ENCODE data around the gene LUZP1.

LUZP1 gene

DNA sequence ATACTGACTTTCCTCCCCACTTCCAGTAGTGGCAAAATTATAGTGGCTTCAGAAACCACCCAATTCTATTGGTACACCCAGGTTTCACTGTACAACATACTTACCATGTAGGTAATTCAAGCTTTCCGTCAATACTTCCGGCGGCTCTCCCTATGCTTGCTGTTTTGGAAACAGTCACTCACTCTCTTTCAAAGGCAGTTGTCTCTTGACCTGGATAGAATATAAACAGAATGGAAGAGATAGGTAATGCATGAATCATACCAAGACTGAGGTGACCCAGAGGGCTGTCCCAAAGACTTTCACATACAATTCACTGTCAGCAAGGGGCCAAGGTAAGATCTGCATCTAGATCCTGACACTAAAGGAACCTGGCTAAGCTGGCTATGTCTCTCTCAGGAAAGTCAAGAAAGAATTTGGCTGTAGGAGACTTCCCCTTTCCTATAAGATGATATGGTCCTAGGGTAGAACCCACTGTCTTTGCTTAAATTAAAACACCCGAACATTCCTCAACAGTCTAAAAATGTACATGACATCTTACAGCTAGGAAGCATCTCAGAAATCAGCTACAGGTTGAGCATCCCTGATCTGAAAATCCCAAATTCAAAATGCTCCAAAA, 59.6 kb downstream of the LUZP1 start:
- peaks cover 39% of the 10 kb centered on the region for H3K36me3 Mint-ChIP-seq (ENCODE audit: low read depth)
- H3K27me3 Mint-ChIP-seq, result no peaks in the 10 kb centered on the region
- intact Hi-C loops (cut with micrococcal nuclease), result no loop called here
- no peak overlapping the region for H3K27ac Mint-ChIP-seq
- no peaks in the 10 kb centered on the region for H3K9me3 Mint-ChIP-seq
- no peak overlapping the region for H3K4me3 Mint-ChIP-seq
- peaks cover 25% of the 10 kb centered on the region for H3K4me1 Mint-ChIP-seq (ENCODE audit: low read depth)

DNA sequence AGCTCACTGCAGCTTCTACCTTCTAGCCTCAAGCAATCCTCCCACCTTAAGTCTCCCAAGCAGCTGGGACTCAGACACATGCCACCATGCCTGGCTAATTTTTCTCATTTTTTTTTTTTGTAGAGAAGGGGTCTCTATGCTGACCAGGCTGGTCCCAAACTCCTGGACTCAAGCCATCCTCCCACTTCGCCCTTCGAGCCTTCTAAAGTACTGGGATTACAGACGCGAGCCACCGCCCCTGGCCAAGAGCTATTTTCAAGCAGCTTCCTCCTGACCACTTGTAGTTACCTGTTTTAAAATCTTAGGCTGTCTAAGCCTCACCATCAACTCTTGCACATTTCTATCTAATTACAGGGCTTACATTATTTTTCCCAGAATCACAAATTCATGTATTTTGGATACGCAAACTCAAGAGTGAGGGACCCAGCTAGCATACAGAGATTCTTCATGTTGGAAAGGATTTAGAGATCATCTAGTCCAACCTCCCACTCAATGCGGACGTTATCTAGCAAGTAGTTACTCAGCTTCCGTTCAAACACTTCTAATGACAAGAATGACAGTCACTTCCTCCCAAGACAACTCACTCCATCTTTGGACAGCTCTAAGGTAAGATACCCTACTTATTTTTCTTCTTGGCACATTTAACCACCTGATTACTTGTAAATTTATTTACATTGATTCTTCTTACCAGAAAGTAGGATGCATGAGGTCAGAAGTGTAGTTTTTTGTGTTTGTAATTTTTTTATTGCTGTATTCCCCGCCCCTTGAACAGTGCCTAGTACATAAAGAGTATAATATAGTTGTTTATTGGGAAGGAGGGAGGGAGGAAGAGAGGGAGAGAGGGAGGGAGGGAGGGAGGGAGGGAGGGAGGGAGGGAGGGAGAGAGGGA, 65.4 kb downstream of the LUZP1 start:
- Mint-ChIP-seq H3K27me3 (no peaks in the 10 kb centered on the region), H3K36me3 (ENCODE audit: low read depth) (peaks cover 29% of the 10 kb centered on the region), H3K9me3 (no peaks in the 10 kb centered on the region), H3K4me3 (no peak overlapping the region), H3K4me1 (ENCODE audit: low read depth) (peaks cover 41% of the 10 kb centered on the region), H3K27ac (peak overlapping the region; percentile 71)
- intact Hi-C loops (cut with micrococcal nuclease), result loop anchor here (5.0 kb wide), 1 partner anchor 179 kb away; no protein-coding TSS in a partner anchor

DNA sequence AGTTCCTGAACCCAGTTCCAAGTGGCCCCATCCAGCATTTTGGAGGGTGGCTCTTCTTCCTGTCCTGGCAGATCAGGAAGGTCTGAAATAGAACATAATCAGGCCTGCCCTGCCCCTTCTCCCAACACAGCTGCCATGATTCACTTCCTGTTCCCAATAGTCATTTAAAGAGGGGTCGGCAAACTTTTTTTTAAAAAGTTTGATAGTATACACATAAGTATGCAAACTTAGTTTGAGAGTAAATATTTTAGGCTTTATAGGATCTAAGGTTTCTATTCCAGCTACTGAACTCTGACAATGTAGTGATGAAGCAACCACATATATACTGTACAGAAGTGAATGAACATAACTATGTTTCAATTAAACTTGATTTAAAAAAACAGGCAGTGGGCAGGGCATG, 66.4 kb downstream of the LUZP1 start:
- peaks cover 43% of the 10 kb centered on the region for H3K4me1 Mint-ChIP-seq (ENCODE audit: low read depth)

DNA sequence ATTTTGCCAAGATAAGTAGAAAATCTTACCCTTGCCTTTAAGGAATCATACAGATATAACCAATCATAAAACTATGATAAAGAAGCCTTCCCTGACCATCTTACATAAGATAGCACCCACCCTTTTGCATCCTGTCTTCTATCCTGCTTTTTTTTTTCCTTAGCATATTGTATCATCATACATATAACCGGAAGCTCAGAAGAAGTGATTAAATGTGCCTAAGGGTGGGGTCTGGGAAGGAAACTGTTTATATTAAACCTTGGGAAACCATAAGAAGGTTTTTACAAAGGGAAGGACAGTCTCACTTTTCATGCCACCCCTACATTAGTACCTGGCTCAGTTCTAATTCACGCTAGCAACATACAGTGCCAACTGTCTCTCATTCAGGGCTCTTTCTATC, 66.8 kb downstream of the LUZP1 start:
- intact Hi-C loops (cut with micrococcal nuclease), result loop anchor here (5.0 kb wide), 1 partner anchor 180 kb away; no protein-coding TSS in a partner anchor
- no peaks in the 10 kb centered on the region for H3K27me3 Mint-ChIP-seq
- H3K36me3 Mint-ChIP-seq (ENCODE audit: low read depth), result peaks cover 15% of the 10 kb centered on the region
- H3K9me3 Mint-ChIP-seq, result no peaks in the 10 kb centered on the region
- peaks cover 43% of the 10 kb centered on the region for H3K4me1 Mint-ChIP-seq (ENCODE audit: low read depth)
- H3K4me3 Mint-ChIP-seq, result no peak overlapping the region
- no peak overlapping the region for H3K27ac Mint-ChIP-seq

More for the DNA sequence above, 66.4 kb downstream of the LUZP1 start:
- H3K4me3 Mint-ChIP-seq, result no peak overlapping the region
- H3K27ac Mint-ChIP-seq, result no peak overlapping the region
- no peaks in the 10 kb centered on the region for H3K9me3 Mint-ChIP-seq
- no peaks in the 10 kb centered on the region for H3K27me3 Mint-ChIP-seq
- peaks cover 19% of the 10 kb centered on the region for H3K36me3 Mint-ChIP-seq (ENCODE audit: low read depth)
- intact Hi-C loops (cut with micrococcal nuclease), result loop anchor here (5.0 kb wide), 1 partner anchor 180 kb away; no protein-coding TSS in a partner anchor

DNA sequence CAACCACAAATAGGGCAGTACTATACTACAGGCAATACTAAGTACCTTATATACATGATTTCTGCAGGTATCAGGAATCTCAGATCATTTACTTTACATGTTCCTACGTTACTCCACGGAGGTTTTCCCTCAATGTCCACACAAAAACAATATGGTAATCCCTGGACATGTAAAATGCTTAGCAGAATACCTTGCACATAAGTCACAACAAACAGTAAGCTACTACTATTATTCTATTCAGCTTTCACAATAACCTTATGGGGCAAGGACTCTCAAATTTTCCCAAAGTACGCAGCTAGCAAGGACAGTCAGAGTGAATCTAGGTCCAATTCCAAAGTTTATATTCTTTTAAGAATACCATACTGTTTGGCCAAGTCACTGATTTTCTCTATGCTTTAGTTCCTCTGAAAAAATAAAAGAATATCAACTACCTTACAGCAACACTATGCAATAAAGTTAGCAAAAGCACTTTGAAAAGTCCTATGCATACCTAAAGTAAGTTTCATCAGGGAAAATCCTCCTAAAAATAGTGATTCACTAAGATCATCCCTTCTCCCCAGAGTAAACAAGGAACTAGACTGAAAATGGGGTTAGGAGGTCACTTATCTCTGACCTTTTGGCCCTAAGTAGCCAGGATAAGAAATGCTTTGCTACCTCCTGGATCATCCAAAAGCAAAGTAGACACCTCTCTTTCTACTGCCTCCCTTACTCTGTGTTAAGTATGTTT, 67.4 kb downstream of the LUZP1 start:
- intact Hi-C loops (cut with micrococcal nuclease), result loop anchor here (5.0 kb wide), 1 partner anchor 181 kb away; no protein-coding TSS in a partner anchor
- no peak overlapping the region for H3K27ac Mint-ChIP-seq
- H3K9me3 Mint-ChIP-seq, result no peaks in the 10 kb centered on the region
- peaks cover 10% of the 10 kb centered on the region for H3K36me3 Mint-ChIP-seq (ENCODE audit: low read depth)
- no peak overlapping the region for H3K4me3 Mint-ChIP-seq
- peaks cover 43% of the 10 kb centered on the region for H3K4me1 Mint-ChIP-seq (ENCODE audit: low read depth)
- H3K27me3 Mint-ChIP-seq, result no peaks in the 10 kb centered on the region

DNA sequence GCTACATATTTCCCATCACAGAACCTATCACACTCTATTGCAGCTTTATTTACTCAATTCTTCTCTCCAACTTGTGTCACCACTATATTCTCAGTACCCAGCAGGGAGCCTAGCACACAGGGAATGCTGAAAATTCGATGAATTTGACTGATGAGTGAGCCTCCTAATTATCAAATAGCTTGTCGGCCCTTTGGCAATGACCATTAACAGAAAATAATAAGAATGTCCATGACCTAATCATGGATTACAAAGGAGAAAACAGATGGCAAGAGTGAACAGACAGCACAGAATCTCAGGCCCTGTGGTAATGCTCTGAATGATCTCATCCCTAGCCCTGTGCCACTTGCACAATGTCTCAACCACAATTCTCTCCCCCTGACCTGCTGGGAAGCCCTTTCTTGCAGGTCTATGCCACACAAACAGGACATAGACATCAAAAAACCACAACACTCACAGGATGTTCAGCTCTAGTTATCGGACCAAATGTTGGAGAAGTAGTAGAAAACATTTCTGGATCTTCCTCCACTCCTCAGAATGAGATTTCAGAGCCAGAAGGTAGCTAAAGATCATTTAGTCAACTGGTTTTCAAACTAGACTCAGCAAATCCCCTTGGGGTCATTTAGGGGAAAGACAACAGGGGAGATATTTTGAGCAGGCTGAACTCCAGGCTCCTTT, 68.4 kb downstream of the LUZP1 start:
- Mint-ChIP-seq H3K27ac (no peak overlapping the region), H3K9me3 (no peaks in the 10 kb centered on the region), H3K4me3 (no peak overlapping the region), H3K27me3 (no peaks in the 10 kb centered on the region), H3K4me1 (ENCODE audit: low read depth) (peaks cover 43% of the 10 kb centered on the region), H3K36me3 (ENCODE audit: low read depth) (peaks cover 12% of the 10 kb centered on the region)
- intact Hi-C loops (cut with micrococcal nuclease), result loop anchor here (5.0 kb wide), 1 partner anchor 182 kb away; no protein-coding TSS in a partner anchor

DNA sequence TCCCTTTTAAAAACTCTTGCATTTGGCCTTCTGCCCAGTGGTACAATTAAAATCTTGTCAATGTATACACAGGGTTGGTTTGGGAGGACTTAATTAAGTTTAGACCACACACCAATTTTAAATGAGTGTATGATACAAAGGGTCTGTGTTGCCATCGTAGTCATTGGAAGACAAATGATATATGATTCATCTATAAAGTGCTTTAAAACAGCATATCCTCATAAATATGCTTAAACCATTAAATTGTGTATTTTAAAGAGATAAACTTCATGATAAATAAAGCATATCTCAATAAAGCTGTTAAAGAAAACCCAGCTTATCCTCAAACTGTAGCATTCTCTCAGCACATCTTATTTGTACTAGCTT, 69.5 kb downstream of the LUZP1 start:
- no peak overlapping the region for H3K4me3 Mint-ChIP-seq
- H3K36me3 Mint-ChIP-seq (ENCODE audit: low read depth), result peaks cover 7% of the 10 kb centered on the region
- no peaks in the 10 kb centered on the region for H3K9me3 Mint-ChIP-seq
- peaks cover 43% of the 10 kb centered on the region for H3K4me1 Mint-ChIP-seq (ENCODE audit: low read depth)
- intact Hi-C loops (cut with micrococcal nuclease), result loop anchor here (5.0 kb wide), 1 partner anchor 173 kb away; no protein-coding TSS in a partner anchor
- H3K27me3 Mint-ChIP-seq, result no peaks in the 10 kb centered on the region
- H3K27ac Mint-ChIP-seq, result no peak overlapping the region

DNA sequence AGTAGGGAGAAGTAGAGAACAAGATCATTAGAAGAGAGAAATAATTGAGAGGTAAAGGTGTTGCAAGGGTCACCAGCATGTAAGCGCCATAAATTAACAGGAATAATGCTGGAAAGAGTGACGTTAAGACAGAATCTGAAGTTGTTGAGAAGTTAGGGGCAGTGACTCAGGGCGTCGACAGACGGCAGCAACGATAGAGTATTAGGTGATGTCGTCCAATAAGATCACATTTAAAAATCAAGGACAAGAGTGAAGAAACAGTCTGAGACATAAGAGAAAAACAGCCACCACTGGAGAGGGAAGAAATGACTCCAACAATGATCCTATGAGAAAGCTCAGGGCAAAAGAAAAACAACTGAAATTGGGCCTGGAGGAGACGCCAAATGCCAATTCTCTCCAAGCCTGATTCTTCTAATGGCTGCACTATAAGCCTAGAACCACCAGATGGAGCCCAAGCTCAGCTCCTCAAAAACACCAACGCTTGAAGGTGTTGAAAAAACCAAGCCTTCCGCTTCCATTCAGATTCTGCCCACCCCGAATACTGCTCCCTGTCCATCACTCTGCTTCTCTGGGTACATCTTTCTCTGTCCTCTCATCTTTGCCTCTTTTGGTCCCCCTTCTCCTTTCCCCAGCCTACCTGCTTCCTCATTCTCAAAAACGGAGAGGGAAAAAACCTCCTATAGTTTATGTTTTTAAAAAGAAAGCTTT, 70.0 kb downstream of the LUZP1 start:
- Mint-ChIP-seq H3K4me1 (ENCODE audit: low read depth) (peaks cover 42% of the 10 kb centered on the region), H3K27me3 (no peaks in the 10 kb centered on the region), H3K36me3 (ENCODE audit: low read depth) (peaks cover 13% of the 10 kb centered on the region), H3K9me3 (no peaks in the 10 kb centered on the region), H3K27ac (no peak overlapping the region), H3K4me3 (no peak overlapping the region)
- intact Hi-C loops (cut with micrococcal nuclease), result loop anchor here (1.0 to 5.0 kb wide), 3 partner anchors 86 to 174 kb away; no protein-coding TSS in a partner anchor

DNA sequence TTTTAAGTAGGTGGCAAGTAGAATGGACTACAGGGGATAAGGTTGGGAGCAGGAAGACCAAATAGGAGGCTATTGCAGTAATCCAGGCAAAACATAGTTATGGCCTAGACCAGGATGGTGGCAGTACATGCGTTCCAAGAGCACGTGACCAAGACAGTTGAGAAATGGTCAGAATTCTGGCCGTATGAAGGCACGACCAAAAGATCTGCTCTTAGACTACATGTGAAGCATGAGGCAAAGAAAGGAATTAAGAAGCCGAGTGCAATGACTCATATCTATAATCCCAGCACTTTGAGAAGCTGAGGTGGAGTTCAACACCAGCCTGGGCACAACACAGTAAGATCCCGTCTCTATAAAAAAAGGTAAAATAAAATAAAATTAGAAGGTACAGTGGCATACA, 71.3 kb downstream of the LUZP1 start:
- Mint-ChIP-seq H3K4me3 (no peak overlapping the region), H3K4me1 (ENCODE audit: low read depth) (peaks cover 30% of the 10 kb centered on the region), H3K9me3 (no peaks in the 10 kb centered on the region), H3K27ac (no peak overlapping the region), H3K27me3 (no peaks in the 10 kb centered on the region), H3K36me3 (ENCODE audit: low read depth) (peaks cover 26% of the 10 kb centered on the region)
- intact Hi-C loops (cut with micrococcal nuclease), result loop anchor here (5.0 kb wide), 1 partner anchor 175 kb away; no protein-coding TSS in a partner anchor

DNA sequence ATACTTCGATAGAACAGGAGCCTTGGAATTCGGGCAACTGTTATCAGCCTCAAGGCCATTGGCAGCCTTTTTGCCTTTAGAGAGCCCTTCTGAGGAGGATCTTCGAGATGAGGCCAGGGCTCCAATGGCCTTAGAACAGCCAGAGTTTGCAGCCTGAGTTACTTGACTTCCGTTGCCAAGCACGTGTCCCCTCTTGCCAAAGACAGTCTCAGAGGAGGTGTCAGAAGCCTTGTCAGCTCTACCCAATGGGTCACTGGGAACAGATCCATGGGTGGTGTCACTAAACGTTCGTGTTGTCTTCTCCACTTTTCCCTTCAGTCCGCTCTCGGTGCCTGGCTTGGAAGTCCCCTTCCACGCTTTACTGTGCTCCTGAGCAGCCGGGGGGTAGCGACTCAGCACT, 76.2 kb downstream of the LUZP1 start:
- peaks cover 74% of the 10 kb centered on the region for H3K36me3 Mint-ChIP-seq (ENCODE audit: low read depth)
- H3K4me3 Mint-ChIP-seq, result no peak overlapping the region
- H3K4me1 Mint-ChIP-seq (ENCODE audit: low read depth), result no peaks in the 10 kb centered on the region
- intact Hi-C loops (cut with micrococcal nuclease), result no loop called here
- no peak overlapping the region for H3K27ac Mint-ChIP-seq
- H3K9me3 Mint-ChIP-seq, result no peaks in the 10 kb centered on the region
- no peaks in the 10 kb centered on the region for H3K27me3 Mint-ChIP-seq

DNA sequence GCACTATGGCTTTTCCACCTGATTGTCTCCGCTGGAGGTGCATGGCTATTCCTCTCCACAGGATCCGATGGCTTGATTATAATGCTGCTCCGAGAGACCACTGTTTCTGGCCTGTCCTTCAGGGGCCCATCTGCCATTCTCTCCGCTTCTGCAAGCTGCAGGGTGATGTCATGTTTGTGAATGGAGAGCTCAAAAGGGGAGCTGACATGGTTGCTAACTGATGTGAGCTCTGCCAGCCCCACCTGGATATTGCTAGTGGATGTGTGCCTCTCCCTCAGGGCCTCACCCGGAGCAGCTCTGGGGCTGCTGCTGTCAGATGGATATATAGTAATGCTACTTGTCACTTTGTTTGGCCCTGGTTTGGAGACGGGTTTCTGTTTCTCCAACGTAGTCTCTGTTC, 77.1 kb downstream of the LUZP1 start:
- Mint-ChIP-seq H3K4me1 (ENCODE audit: low read depth) (no peaks in the 10 kb centered on the region), H3K27ac (no peak overlapping the region), H3K27me3 (no peaks in the 10 kb centered on the region), H3K36me3 (ENCODE audit: low read depth) (peaks cover 83% of the 10 kb centered on the region), H3K9me3 (no peaks in the 10 kb centered on the region), H3K4me3 (no peak overlapping the region)
- intact Hi-C loops (cut with micrococcal nuclease), result no loop called here

DNA sequence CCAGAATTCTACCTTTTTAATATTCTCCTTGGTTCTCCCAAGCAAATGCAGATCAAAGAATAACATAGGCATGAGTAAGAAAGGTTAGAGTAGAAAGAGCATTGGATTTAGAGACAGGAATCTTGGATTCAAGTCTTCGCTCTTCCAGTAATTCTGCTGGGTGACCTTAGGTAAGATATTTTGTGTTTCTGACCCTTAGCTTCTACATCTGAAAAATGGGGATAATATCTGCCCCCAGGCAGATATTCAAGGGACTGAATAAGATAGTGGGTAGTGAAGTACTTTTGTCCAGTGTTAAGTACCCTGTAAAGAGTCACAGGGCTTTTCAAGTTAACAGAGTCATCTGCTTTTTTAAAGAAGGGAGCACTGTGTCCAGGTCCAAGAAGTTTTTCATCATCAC, 78.6 kb downstream of the LUZP1 start:
- intact Hi-C loops (cut with micrococcal nuclease), result no loop called here
- Mint-ChIP-seq H3K36me3 (ENCODE audit: low read depth) (peaks cover 91% of the 10 kb centered on the region), H3K27ac (no peak overlapping the region), H3K9me3 (no peaks in the 10 kb centered on the region), H3K4me3 (no peak overlapping the region), H3K27me3 (no peaks in the 10 kb centered on the region), H3K4me1 (ENCODE audit: low read depth) (peaks cover 5% of the 10 kb centered on the region)

DNA sequence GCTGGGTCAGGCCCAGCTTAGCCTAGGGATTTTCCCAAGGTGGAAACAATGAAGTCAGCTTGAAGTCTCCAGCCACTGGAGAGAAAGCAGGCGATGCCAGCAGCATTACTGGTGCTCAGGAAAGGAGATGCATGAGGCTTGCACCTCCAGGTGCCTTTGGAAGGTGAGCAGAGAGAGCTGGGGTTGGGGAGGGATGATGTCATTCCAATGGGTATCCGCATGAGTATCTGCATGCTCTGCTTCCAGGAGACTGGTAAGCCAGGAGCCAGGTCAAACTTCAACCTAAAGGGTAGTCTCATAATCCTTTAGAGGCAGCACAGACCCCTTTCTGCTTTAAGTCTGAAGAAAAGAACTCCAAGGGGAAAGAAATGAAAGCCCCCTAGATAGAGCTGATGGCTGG, 80.6 kb downstream of the LUZP1 start:
- no peak overlapping the region for H3K4me3 Mint-ChIP-seq
- H3K27me3 Mint-ChIP-seq, result no peaks in the 10 kb centered on the region
- H3K27ac Mint-ChIP-seq, result no peak overlapping the region
- H3K9me3 Mint-ChIP-seq, result no peaks in the 10 kb centered on the region
- intact Hi-C loops (cut with micrococcal nuclease), result no loop called here
- H3K4me1 Mint-ChIP-seq (ENCODE audit: low read depth), result peaks cover 5% of the 10 kb centered on the region
- peaks cover 99% of the 10 kb centered on the region for H3K36me3 Mint-ChIP-seq (ENCODE audit: low read depth)

All from dendritic cell treated with granulocyte-macrophage colony-stimulating factor and Interleukin-4, amounts not matched to agents 40 ng/mL and 50 ng/mL, for 4 days (primary cell).